MM.1S (cell line): ENCODE results near the gene KRT80.

Experiments
- DNase-seq: peaks from one replicate; pipeline ENCODE4 v3.0.0-alpha.2; 2015
- H2AFZ ChIP-seq: fragments of 300-600 bp; sonication (generic); 2 replicates; pipeline ENCODE4 v1.6.0; 2016; ENCODE audit warnings: antibody characterized with exemption, low read length
- H3F3A ChIP-seq: fragments of 300-600 bp; sonication (generic); 2 replicates; pipeline ENCODE4 v1.6.1; 2016; ENCODE audit warnings: mild to moderate bottlenecking, antibody characterized with exemption, low read length, moderate library complexity, mixed read lengths; ENCODE audit not compliant: insufficient read depth
- H3K27ac ChIP-seq: fragments of 300-600 bp; sonication (generic); 2 replicates; pipeline ENCODE4 v1.5.1; 2016; ENCODE audit warnings: mild to moderate bottlenecking, low read length
- H3K27me3 ChIP-seq: fragments of 300-600 bp; sonication (generic); replicated peaks from 2 replicates; pipeline ENCODE4 v1.6.0; 2016; ENCODE audit warnings: low read length; ENCODE audit not compliant: insufficient read depth
- H3K36me3 ChIP-seq: fragments of 300-600 bp; sonication (generic); replicated peaks from 2 replicates; pipeline ENCODE4 v1.6.1; 2016; ENCODE audit warnings: mild to moderate bottlenecking, low read length, mixed read lengths; ENCODE audit not compliant: insufficient read depth
- H3K4me1 ChIP-seq: fragments of 300-600 bp; sonication (generic); 2 replicates; pipeline ENCODE4 v1.6.1; 2016; ENCODE audit warnings: low read length, mixed read lengths
- H3K4me2 ChIP-seq: fragments of 300-600 bp; sonication (generic); 2 replicates; pipeline ENCODE4 v1.6.0; 2016; ENCODE audit warnings: low read depth, low read length
- H3K4me3 ChIP-seq: fragments of 300-600 bp; sonication (generic); 2 replicates; pipeline ENCODE4 v1.5.1; 2016; ENCODE audit warnings: low read length, mixed read lengths
- H3K79me2 ChIP-seq: fragments of 300-600 bp; sonication (generic); 2 replicates; pipeline ENCODE4 v1.6.1; 2016; ENCODE audit warnings: mixed run types, low read length, mixed read lengths
- H3K9ac ChIP-seq: fragments of 300-600 bp; sonication (generic); 2 replicates; pipeline ENCODE4 v1.6.1; 2016; ENCODE audit warnings: low read length, mixed read lengths
- H3K9me2 ChIP-seq: fragments of 300-600 bp; sonication (generic); replicated peaks from 2 replicates; pipeline ENCODE4 v1.6.1; 2016; ENCODE audit warnings: mild to moderate bottlenecking, low read length, mixed read lengths; ENCODE audit not compliant: insufficient read depth
- H3K9me3 ChIP-seq: fragments of 300-600 bp; sonication (generic); replicated peaks from 2 replicates; pipeline ENCODE4 v1.6.1; 2016; ENCODE audit warnings: mild to moderate bottlenecking, low read length, mixed read lengths; ENCODE audit not compliant: insufficient read depth
- H4K20me1 ChIP-seq: fragments of 300-600 bp; sonication (generic); 2 replicates; pipeline ENCODE4 v1.6.1; 2016; ENCODE audit warnings: mild to moderate bottlenecking, low read length, moderate library complexity, mixed read lengths; ENCODE audit not compliant: insufficient read depth
- CTCF ChIP-seq: fragments of 300-600 bp; sonication (generic); IDR thresholded peaks from 2 replicates; pipeline ENCODE4 v1.5.1; 2016; ENCODE audit warnings: antibody characterized with exemption, low read length, mixed read lengths
- EZH2 ChIP-seq: fragments of 300-600 bp; sonication (generic); optimal IDR thresholded peaks from 2 replicates; pipeline ENCODE3; 2017; ENCODE audit warnings: low read depth, mild to moderate bottlenecking, antibody characterized with exemption, low read length, mixed read lengths
- EZH2phosphoT487 ChIP-seq: fragments of 300-600 bp; sonication (generic); IDR thresholded peaks from 2 replicates; pipeline ENCODE4 v1.6.1; 2018; ENCODE audit warnings: antibody characterized with exemption, low read length

Gene KRT80

GRCh38 chr12:52231305-52232202, 39.7 kb upstream of the KRT80 start:
- TF ChIP-seq EZH2 (no peak), EZH2phosphoT487 (no peak), CTCF (no peak)
- no peak overlapping the region for H2AFZ ChIP-seq
- H3F3A ChIP-seq, result no peaks in the 10 kb centered on the region
- no peak overlapping the region for H3K4me3 ChIP-seq
- H3K4me1 ChIP-seq, result no peaks in the 10 kb centered on the region
- H3K27ac ChIP-seq, result no peak overlapping the region
- H3K79me2 ChIP-seq, result no peaks in the 10 kb centered on the region
- no peaks in the 10 kb centered on the region for H3K9me2 ChIP-seq
- no peak overlapping the region for H3K9ac ChIP-seq
- H3K27me3 ChIP-seq, result peaks cover 86% of the 10 kb centered on the region
- no peaks in the 10 kb centered on the region for H3K36me3 ChIP-seq
- DNase-seq, result no peak
- H3K4me2 ChIP-seq, result no peak overlapping the region
- H4K20me1 ChIP-seq, result no peaks in the 10 kb centered on the region
- H3K9me3 ChIP-seq, result no peaks in the 10 kb centered on the region

GRCh38 chr12:52230364-52231281, 38.8 kb upstream of the KRT80 start:
- Histone ChIP-seq H3K9me3 (no peaks in the 10 kb centered on the region), H3K27ac (no peak overlapping the region), H4K20me1 (no peaks in the 10 kb centered on the region), H3K4me3 (no peak overlapping the region), H3K4me1 (no peaks in the 10 kb centered on the region), H3K4me2 (no peak overlapping the region), H2AFZ (no peak overlapping the region), H3K9ac (no peak overlapping the region), H3K79me2 (no peaks in the 10 kb centered on the region), H3F3A (no peaks in the 10 kb centered on the region), H3K27me3 (peaks cover 93% of the 10 kb centered on the region), H3K9me2 (no peaks in the 10 kb centered on the region), H3K36me3 (no peaks in the 10 kb centered on the region)
- no peak for DNase-seq
- TF ChIP-seq EZH2 (no peak), CTCF (no peak), EZH2phosphoT487 (no peak)

- Histone ChIP-seq H3K27me3 (peaks cover 94% of the 10 kb centered on the region), H2AFZ (no peak overlapping the region), H3K9me3 (no peaks in the 10 kb centered on the region), H3K36me3 (no peaks in the 10 kb centered on the region), H3K79me2 (no peaks in the 10 kb centered on the region), H3F3A (no peaks in the 10 kb centered on the region), H3K9ac (no peak overlapping the region), H4K20me1 (no peaks in the 10 kb centered on the region), H3K27ac (no peak overlapping the region), H3K9me2 (no peaks in the 10 kb centered on the region), H3K4me1 (no peaks in the 10 kb centered on the region), H3K4me2 (no peak overlapping the region), H3K4me3 (no peak overlapping the region)
- TF ChIP-seq EZH2phosphoT487, result no peak
- no peak for TF ChIP-seq EZH2
- TF ChIP-seq CTCF, result no peak
- no peak for DNase-seq
Measured at GRCh38 chr12:52229836-52230343, 38.1 kb upstream of the KRT80 start.
